HG02973 (cell line): Measurements from ENCODE around the gene OR6N2.

Experiments used
- ATAC-seq: cut with Tn5 transposase; IDR thresholded peaks from one replicate; pipeline ENCODE4 v1.9.1; 2021; ENCODE audit warnings: moderate library complexity; ENCODE audit not compliant: unreplicated experiment

Gene OR6N2

GRCh38 chr1:158781104-158781503, at the start of gene OR6N2:
Gene OR6N2, minus strand, starts transcription at chr1:158781204. Its CDS starts 3,569 bp downstream, at chr1:158777635.
- no peak for ATAC-seq

- peak; percentile 46 for ATAC-seq
These were observed 49.2 kb upstream of the OR6N2 start for GRCh38 chr1:158830074-158830677.

DNA sequence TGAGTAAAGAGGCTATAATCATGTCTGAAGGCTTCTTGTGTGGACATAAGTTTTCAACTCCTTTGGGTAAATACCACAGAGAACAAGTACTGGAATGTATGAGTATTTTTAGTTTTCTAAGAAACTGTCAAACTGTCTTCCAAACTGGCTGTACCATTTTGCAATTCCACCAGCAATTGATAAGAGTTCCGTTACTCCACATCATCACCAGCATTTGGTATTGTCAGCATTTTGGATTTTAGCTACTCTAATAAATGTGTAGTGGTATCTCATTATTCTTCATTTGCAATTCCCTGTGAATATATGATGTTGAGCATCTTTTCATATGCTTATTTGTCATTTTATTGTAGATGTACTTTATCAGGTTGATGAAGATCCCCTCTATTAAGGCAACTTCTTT, 40.7 kb upstream of the OR6N2 start:
- no peak for ATAC-seq

DNA sequence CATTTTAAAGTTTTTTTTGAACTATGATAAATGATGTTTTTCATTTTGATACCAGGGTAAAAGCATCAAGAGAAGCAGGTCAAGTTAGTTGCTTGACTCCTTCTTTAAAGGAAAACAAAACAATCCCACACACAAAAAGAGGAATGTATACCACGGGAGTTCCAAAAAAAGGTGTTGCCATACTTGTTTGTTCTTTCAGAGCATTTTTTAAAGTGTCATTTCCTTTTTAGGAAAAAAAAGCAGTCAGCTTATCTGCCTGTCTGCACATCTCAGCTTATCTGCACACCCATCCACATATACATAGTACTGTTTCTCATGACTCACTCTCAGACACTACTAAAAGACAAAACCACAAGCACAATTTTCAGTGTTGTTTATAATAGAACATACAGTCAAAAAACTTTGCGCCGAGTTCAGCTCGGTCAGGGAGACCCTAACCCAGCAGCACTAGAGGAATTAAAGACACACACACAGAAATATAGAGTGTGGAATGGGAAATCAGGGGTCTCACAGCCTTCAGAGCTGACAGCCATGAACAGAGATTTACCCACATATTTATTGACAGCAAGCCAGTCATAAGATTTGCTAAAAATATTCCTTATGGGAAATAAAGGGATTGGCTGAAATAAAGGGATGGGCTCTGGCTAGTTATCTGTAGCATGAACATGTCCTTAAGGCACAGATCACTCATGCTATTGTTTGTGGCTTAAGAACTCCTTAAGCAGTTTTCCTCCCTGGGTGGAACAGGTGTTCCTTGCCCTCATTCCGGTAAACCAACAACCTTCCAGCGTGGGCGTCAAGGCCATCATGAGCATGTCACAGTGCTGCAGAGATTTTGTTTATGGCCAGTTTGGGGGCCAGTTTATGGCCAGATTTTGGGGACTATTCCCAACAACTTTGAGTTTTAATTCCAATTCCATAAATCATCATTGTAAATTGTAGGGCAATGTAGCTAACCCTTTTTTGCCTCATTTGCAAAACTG, 38.7 kb upstream of the OR6N2 start:
- ATAC-seq = peak; percentile 77

DNA sequence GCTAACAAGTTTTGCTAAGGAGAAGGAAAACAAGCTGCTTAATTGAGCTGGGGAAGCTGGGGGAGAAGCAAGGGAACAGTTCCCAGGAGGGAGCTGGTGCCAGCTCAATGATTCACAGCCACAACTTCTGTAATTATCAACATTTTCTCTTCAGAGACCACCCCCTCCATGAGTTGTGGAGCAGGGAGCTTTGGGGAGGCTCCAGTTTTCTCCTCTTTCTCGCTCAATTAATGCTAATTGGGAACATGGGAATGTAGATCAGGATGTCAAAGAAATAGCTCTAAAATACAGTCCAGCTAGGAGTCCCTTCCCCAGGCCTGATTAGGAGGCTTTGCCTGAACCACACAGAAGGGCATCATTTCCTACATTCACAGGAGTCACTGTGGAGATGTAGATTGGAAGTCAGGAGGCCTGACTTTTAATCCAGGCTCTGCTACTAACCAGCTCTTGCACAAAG, 38.0 kb upstream of the OR6N2 start:
- no peak for ATAC-seq

DNA sequence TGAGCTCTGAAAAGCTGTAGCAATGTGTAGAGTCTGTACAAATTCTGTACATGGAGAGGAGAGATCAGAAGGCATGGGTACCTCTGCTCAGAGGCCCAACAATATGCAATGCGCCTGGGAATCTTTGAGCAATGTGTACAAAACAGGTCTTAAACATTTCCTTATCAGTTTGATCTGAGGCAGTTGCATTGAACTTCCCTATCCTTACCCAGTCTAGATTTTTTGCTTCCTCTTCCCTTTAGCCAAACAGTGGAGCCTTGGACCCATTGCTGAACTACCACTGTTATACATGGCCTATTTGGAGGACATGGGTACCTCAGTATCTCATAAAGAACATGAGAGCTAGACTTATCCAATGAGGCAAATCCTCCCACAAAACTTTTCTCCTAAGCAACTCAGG, 37.6 kb upstream of the OR6N2 start:
- ATAC-seq = no peak

GRCh38 chr1:158814970-158815369, 34.0 kb upstream of the OR6N2 start:
- ATAC-seq = no peak

GRCh38 chr1:158813164-158813563, 32.2 kb upstream of the OR6N2 start:
- no peak for ATAC-seq

- ATAC-seq = no peak
These were observed 31.3 kb upstream of the OR6N2 start for GRCh38 chr1:158812336-158812735.

DNA sequence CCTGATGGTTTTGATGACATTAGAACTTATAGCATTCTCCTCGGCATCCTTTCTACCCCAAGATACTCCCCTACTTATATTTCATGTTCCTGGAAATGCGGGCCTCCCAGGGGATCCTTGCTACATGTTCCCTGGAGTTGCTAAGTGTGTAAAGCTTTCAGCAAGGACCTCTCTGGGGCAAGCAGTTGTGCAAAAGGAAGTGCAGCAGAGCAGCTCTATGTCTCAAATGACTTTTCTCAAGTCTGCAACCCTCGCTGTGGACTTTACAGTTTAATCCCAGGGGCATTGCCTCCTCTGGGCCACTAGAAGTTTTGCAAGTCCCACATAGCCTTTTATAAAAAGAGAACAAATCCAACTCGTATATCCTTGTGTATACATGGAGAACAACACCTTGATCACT, 29.3 kb upstream of the OR6N2 start:
- no peak for ATAC-seq

DNA sequence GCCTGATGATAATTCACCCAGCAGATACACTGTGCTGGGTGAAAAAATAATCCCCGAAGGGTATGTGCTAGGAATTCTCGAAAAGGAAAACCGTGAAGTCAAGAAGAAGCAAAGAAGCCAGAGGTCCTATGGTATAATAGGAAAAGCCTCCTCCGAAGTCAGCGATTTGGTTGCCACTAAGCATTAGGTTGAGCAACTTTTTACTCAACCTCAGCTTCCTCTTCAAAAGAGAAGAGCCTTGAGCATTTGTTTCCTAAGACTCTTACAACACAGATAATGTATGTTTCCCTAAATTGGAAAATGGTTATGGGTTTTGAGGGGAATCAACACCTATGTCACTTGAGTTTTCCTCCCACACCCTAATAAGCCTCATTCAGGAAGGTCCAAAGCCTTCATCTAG, 28.9 kb upstream of the OR6N2 start:
- no peak for ATAC-seq

GRCh38 chr1:158809256-158809655, 28.3 kb upstream of the OR6N2 start:
- no peak for ATAC-seq

DNA sequence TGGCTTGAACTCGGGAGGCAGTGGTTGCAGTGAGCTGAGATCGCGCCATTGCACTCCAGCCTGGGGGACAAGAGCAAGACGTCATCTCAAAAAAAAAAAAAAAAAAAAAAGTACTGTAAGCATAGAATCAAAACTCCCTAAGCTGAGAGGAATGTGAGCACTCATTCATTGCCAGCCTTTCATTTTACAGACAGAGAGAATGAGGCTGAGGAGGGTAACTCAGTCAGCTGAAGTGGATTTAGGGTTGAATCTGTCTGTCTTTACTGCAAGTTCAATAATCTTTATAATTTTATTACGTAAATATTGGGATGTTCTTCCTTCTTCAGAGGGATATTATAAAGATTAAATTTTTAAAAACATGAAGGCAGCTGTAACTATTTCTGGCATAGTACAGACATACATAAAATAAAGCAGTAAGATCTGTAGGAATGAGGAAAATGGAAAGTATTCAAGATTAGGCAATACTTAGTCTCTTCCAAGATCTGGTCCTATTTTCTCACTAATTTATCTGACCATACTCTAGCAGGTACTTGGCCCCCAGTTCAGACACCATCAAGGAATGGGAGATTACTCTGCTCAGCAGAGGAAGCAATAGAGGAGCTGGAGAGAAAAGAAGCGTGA, 26.0 kb upstream of the OR6N2 start:
- no peak for ATAC-seq

DNA sequence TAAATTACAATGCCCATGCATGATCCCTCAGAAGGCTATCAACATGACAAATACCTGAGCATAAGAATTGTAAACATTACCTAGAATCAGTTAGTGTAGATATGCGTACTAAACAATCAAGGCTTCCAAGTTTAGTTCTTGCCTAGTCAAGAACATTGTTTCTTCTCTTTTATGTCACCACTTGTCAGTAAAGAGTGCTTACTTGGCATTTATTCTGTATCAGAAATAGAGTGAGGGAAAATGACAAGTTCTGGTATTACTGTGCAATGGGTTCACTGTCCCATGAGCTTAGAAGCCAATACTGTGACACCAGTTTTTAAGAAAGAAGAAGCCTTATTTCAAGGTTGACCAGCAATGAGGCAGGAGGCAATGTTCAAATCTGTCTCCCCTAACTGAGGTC, 22.7 kb upstream of the OR6N2 start:
- no peak for ATAC-seq

GRCh38 chr1:158801396-158801795, 20.4 kb upstream of the OR6N2 start:
- no peak for ATAC-seq

DNA sequence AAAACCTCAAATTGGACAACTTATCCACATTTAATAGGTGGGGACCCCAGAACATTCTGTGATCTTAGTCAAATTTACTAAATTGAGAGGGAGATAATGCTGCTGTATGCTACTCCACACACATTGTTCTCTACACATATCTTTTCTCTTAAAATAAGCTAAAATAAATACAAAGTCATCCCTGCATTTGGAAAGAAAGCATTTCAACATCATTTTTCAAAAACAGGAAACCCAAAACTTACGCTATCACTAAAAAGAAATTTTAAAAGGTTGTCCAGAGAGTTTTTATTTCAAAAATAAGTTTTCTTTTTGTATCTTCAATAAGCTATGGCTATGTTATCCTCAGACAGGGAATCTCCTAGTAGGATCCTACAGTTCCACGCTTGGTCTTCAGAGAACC, 19.5 kb upstream of the OR6N2 start:
- no peak for ATAC-seq

DNA sequence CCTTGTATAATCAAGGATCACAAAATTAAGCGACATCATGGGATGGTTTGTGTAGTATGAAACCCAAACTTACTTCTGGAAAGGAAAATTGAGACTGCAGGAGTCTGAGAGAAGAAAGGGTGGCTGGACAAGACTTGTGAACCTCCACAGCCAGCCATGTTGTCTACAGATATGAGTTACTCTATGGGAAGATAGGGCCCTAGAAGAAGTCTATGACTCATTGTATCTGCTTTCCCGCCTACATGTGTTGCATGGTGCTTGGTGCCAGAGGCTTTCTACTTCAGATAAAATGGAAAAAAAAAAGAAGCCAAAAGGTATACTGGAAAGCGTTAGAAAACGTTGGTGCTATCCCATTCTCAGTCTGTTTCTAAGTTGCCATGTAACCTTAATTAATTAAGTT, 18.7 kb upstream of the OR6N2 start:
- no peak for ATAC-seq

GRCh38 chr1:158798531-158798930, 17.5 kb upstream of the OR6N2 start:
- no peak for ATAC-seq

DNA sequence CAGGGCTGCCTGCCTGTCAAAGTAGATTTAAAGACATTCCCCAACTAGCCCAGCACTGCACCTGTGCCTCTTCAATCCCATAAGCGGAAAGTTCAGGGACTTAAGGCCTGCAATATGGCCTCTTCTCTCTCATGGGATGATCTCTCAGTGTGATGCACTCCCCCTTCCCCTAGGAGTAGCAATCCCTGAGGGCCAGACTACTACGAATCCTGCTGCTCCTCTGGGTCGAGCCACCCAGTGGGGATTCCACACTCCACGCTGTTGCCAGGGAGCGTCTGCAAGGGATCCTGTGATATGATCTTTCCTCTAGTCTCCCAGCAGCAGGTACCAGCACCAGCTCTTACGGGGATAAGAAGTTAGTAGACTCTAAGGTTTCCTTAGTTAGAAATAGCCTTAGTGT, 13.2 kb upstream of the OR6N2 start:
- no peak for ATAC-seq

DNA sequence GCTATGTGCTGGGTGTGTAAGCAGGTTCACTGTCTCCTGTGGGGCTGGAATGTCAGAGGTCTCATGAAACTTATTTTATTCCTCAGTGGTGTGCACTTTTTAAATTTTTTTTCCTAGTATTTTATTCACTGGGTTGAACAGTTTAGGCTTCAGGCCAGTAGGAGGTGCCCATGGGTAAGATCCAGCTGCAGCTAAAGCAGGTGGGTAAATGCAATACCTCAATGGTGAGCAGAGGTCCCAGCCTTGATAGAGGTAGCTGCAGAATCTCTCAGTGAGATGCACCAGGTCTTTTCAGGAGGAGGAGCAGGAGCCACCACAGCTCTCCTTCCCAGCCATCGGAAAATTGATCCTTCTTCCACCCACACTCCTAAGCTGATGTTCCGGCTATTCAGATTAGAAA, 12.6 kb upstream of the OR6N2 start:
- ATAC-seq = peak; percentile 53

DNA sequence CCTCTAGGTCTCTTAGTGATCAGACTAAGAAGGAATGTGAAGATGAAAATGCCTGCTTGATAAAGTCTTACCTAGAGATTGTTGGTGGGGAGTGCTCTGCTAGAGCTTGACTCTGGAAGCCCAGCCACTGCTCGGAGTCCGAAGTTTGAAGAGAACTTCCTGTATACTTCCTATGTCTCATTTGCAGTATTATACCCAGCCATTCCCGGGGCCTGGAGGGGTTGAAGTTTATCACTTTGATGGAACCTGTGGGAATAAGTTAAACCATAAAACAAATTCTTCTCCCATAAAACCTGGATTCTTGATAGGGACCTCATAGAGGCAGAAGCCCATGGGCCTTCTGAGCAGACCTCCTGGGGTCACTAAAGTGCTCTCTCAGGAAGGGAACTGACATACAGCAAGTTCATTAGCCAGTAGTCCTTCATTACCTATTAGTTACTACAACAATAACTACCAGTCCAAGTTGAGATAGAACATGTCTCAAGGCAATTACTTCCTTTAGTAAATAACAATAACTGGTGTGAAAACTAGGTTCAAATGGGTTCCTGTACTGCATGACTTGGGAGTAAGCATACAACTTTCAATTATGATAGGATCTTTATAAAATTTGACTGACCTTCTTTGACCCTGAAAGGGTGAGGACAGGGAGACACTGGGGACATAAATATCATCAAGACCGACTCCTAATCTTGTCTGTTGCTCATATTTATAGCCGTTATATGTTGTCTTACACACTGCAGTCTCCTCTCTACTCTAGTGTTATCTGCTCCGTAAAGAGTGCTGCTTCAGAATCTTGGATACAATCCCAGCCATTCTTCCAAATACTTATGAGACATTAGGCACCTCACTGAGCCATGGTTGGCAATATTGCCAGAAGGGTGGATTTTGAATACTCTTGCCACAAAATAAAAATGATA, 8.8 kb downstream of the OR6N2 start, which contains the start of gene OR6N1:
Gene OR6N1 (minus strand): TSS at position 246 of the 917 bp plus-strand sequence. CDS start 5,513 bp downstream, outside the sequence.
- no peak for ATAC-seq
